GM12892 (cell line): ENCODE results near the gene VMP1.
"Not testable (repeated sequence)": the region's sequence is repeated elsewhere in the genome, so short reads cannot be mapped to it uniquely, and the experiment has no call there.

Source experiments
- DNase-seq: peaks from one replicate; pipeline ENCODE4 v3.0.0; 2011; ENCODE audit not compliant: insufficient read length
- FAIRE-seq: peaks from 2 replicates; lab custom pipeline; 2011; peaks lifted over from hg19 to GRCh38; lab: Jason Lieb, UNC
- POLR2A ChIP-seq: IDR thresholded peaks from 2 replicates; pipeline ENCODE4 v1.6.1; 2011; ENCODE audit warnings: low read depth, low read length, control low read depth
- POLR2AphosphoS5 ChIP-seq: IDR thresholded peaks from 2 replicates; pipeline ENCODE4 v1.6.1; 2011; ENCODE audit warnings: low read depth, low read length, control low read depth
- TAF1 ChIP-seq: IDR thresholded peaks from 2 replicates; pipeline ENCODE4 v1.6.1; 2011; ENCODE audit warnings: low read depth, mild to moderate bottlenecking, control low read depth, low read length, borderline replicate concordance

The VMP1 gene

DNA sequence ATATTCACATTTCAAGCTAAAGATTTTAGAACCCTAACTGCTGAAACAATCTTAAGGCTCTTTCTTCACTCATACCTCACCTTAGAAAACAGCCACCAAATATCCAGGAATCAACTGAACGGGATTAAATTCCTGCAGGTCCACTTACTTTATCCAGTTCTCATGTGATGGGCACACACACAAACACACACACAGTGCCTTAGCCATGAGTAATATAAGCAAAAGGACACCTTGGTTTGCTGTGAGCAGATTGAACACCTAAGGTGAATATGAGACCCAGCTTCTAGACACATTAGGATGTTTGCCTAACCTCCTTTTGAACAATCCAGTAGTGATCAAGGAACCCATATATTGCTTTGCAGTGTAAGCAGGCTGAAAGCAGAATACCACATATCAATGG lies 103.8 kb downstream of the VMP1 start:
- FAIRE-seq (no peak), DNase-seq (no peak)
- TF ChIP-seq TAF1 = no peak
- no peak for TF ChIP-seq POLR2AphosphoS5
- no peak for TF ChIP-seq POLR2A

DNA sequence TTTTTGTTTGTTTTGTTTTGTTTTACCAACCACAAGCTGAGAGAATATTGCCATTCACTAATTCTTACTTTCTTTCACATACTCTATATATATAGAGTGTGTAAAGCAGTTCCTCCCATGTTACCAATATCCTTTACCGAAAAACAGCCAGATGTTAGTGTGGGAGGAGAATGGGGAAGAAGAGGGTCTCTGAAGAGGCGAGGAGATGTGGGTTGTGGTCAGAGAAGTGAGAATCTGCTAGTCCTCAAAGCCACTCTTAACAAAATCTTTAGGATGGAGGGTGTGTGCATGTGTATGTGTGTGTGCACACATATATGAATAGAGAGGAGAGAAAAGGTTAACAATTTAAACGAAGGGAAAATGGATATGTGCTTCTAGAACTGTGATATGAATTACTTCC lies 104.7 kb downstream of the VMP1 start:
- peak; percentile 30 for FAIRE-seq
- TF ChIP-seq POLR2A = no peak
- no peak for TF ChIP-seq POLR2AphosphoS5
- no peak for TF ChIP-seq TAF1
- no peak for DNase-seq

DNA sequence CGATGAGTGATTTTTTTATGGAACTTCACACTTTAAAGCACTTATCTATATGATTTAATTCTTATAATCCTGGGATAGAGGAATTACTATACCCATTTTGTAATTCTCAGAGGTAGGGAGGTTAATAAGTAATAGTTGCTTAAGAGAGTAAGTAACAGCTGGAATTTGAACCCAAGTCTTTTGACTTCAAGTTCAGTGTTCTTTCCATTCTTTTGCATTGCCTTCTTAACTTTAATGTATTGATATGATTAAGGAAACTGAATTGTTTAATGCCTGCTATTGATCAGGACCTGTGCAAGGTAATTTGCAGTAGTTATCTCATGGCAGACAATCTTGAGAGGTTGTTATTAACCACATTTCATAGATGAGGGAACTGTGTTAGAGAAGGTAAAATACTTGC lies 106.8 kb downstream of the VMP1 start:
- TF ChIP-seq POLR2AphosphoS5 (no peak), TAF1 (no peak)
- FAIRE-seq (no peak), DNase-seq (no peak)

DNA sequence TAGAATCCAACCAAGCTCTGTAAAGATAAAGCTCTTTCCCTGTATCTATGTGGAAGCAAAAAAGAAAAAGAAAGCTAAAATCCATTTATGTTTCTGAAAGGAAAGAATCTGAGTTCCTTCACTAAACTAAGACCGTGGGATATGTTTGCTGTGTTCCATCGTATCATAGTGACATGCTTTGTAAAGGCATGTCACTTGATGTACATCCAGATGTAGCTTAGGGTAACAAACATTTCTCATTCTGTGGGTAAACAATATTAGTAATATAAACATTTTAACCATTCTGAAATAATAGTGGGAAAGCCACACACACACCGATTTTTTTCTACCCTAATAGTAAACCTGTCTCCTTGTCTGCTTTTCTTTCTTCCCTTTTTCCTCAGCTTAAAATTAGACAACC lies 107.2 kb downstream of the VMP1 start:
- FAIRE-seq = no peak
- no peak for TF ChIP-seq POLR2A
- no peak for TF ChIP-seq TAF1
- no peak for TF ChIP-seq POLR2AphosphoS5
- no peak for DNase-seq

DNA sequence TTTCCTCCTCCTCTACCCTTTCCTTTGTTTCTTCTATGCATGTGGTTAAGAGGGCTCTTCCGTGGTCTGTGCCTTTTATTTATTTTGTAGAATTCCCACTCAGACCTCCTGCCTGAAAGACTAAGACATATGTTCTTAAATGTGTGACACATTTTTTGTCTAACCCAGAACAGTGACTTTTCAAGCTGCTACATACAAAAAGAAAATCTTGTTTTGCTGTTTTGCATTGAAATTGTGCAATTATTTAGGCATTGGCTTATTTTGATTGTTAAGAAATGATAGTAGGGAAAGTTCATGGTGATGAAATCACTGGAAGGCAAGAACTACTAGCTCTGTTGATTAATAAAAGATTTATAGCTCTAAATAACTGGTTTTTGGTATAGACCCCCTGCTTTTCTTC lies 108.5 kb downstream of the VMP1 start:
- no peak for DNase-seq
- no peak for TF ChIP-seq POLR2AphosphoS5
- no peak for TF ChIP-seq POLR2A
- TF ChIP-seq TAF1 = no peak
- FAIRE-seq = no peak

DNA sequence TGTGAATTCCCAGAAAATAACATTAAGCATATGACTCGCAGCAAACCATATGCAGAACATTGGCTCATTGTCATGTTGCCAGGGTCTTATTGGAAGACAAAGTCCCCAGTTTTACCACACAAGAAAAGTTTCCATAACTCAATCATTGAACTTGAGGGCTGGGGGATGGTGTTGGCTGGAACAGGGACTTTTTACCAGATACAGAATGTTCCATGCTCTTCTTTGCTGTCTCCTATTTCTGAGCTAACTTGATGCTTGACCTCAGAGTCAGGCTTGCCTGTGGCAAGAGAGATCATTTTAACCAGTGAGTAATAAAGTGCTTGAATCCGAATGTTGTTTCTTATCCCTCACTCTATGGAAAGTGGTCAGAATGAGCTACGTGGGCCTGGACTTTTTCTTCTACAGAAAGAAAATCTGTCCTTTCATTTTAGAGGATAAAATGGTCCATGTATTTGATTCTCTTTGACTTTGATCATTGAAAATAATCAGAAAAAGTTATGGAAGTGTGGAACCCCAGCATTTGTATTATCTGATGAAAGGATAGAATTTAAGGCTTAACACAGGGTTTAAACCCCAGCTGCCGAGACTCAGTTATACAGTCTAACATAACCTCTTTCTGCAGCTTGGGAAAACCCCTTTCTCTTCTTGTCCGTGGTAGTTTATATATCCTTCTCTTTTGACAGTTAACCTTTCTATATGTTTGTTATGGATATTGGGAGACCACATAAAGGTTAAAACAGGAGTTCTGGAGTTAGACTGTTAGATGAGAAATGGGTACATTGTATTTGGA lies 118.3 kb downstream of the VMP1 start:
- peak; percentile 81 for FAIRE-seq
- no peak for TF ChIP-seq POLR2A
- no peak for TF ChIP-seq TAF1
- no peak for TF ChIP-seq POLR2AphosphoS5
- no peak for DNase-seq

DNA sequence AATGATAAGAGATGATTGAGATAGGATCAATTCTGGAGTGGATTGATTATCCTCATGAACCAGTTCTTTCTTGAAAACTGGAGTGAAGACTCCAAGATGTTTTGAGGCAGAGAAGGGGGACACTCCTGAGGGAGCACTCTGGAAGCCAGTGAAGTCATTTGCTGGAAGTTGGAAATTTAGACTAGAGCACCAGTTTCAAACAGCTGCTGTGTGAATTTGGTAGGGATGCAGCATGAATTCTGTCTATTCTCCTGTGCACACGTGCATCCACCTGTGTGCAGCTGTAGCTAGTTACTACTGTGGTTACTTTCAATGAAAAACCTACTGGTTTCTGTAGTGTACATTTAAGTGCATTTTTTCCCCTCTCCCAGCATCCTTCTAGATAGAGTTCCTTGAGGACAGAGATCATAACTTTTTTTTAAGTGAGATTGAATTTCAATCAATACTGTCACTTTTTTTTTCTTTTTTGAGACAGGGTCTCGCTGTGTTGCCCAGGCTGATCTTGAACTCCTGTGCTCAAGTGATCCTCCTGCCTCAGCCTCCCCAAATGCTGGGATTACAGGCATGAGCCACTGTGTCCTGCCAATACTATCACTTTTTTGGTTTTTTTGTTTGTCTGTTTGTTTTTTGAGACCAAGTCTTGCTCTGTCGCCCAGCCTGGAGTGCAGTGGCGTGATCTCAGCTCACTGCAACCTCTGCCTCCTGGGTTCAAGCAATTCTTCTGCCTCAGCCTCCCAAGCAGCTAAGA lies 119.4 kb downstream of the VMP1 start:
- TF ChIP-seq TAF1 (no peak), POLR2AphosphoS5 (no peak), POLR2A (no peak)
- FAIRE-seq (peak; percentile 38), DNase-seq (no peak)

DNA sequence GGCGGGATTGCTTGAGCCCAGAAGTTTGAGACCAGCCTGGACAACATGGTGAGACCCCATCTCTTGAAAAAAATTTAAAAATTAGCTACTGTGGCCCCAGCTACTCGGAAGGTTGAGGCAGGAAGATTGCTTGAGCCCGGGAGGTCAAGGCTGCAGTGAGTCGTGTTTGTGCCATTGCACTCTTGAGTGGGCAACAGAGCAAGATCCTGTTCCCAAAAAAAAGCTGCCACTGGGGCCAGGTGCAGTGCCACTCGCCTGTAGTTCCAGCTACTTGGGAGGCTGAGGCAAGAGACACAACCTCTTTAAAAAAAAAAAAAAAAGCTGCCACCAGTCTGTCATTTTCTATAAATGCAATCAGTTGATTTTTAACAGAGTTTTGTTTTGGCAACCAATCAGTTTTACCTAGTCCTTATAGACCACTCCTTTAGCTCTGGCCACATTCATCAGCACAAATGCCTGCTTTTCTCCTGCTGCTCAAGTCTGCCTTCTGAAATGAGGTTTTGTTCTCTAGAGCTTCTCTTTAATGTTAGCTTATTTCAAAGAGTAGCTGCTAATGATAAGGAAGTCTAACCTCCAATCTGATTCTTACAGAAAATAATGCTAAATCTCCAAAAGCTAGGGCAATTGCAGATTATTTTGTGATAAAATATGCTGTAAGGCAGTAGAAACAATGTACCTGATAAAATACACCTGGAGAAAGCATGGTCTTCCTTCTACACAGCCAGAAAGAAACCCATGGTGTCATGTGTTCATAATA lies 120.4 kb downstream of the VMP1 start:
- TF ChIP-seq POLR2AphosphoS5 = peak; percentile 56; the same call in 1 of the 2 replicates
- TF ChIP-seq POLR2A = 0 out of 2 replicates have a peak, but pooled peaks have one; percentile 30
- TF ChIP-seq TAF1 = no peak
- no peak for DNase-seq
- FAIRE-seq = no peak

DNA sequence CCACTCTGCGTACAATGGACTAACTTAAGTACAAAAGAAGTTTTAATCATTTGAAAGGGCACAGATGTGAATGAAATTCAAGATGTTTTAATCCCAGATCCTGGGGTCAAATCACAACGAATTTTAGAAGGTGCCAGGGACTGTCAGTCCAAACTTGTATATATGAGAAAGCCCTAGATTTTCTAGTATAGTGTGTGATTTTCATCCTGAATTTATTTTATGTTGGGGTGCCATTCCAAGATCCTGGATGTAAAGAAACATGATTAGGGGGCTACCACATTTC lies 121.0 kb downstream of the VMP1 start:
- FAIRE-seq (no peak), DNase-seq (no peak)
- TF ChIP-seq TAF1 (no peak), POLR2A (no peak)

DNA sequence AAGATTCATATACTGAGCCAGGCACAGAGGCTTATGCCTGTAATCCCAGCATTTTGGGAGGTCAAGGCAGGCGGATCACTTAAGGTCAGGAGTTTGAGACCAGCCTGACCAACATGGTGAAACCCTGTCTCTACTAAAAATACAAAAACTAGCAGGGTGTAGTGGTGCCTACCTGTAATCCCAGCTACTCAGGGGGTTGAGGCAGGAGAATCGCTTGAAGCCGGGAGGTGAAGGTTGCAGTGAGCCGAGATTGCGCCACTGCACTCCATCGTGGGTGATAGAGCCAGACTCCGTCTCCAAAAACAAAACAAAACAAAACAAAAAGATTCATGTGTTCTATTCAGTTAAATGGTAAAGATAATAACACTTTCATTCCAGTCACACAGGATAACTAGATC lies 121.4 kb downstream of the VMP1 start:
- FAIRE-seq = not testable (repeated sequence)

DNA sequence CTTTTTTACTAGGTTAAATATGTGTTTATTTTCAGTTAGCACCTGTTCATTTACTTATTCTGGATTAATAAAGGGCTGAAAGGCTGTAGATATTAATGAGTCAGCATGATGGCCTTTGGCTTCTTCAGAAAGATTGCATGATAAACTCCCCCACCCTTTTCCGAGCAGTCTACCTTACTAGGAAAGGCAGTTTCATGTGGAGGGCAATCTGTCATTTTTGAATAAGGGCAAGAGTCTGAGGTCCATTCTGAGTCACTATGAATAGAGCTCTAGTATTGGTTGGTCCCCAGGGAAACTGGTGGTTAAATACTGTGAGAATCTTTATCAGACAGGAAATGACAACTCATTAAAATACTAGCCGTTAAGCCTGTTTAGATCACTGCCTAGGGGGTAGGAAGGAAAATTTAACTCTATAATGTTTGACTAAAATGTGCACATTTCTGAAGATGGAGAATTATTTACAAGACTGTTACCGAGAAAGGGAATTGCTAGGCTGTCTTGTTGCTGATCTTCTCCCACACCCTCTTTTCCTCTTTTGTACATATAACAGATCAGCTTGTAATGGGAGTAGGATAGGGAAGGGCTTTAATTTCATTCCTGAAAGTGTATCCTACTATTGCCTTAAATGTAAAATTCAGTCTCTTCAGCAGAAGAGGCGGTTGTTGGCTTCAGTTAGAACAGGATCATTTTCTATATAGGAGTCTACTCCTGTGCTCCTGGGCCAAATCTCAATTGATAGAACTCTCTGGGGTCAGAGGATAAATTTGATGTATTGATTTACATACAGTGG lies 122.0 kb downstream of the VMP1 start:
- no peak for DNase-seq
- TF ChIP-seq POLR2A (peak; percentile 48; the same call in 1 of the 2 replicates), TAF1 (no peak), POLR2AphosphoS5 (peak; percentile 52; the same call in 1 of the 2 replicates)
- peak; percentile 91 for FAIRE-seq

More for the DNA sequence above, 121.4 kb downstream of the VMP1 start:
- DNase-seq = not testable (repeated sequence)
